IMR-90 (cell line): ENCODE results near the gene OSBPL6. TPM values are rescaled to one million over a fixed set of nuclear protein-coding genes. Genes with fewer than 3 reads are reported as not detected.

ENCODE experiments used
- ATAC-seq: fragments of 200-7000 bp; cut with Tn5 transposase; 2 replicates; pipeline ENCODE4 v1.9.1; 2020; ENCODE audit warnings: low read depth, mild to moderate bottlenecking, moderate library complexity
- BruUV-seq: library from RNA; stranded (reverse); fragments of 400-500 nt; replicated peaks from 2 replicates; lab custom pipeline; 2021; lab: Mats Ljungman, UMichigan
- CTCF ChIA-PET: fragments of 300-600 bp; formaldehyde crosslinking; extraction: SDS; loops from one replicate; lab custom pipeline; 2021; ENCODE audit warnings: antibody characterized with exemption; lab: Yijun Ruan, JAX
- POLR2A ChIA-PET: fragments of 300-600 bp; sonication (Branson Sonifier 250); formaldehyde crosslinking; loops from one replicate; lab custom pipeline; 2022; ENCODE audit warnings: antibody characterized with exemption; ENCODE audit not compliant: unreplicated experiment; lab: Charles Lee
- DNase-seq: peaks from one replicate; pipeline ENCODE4 v3.0.0; 2013
- H2AFZ ChIP-seq: replicated peaks from 2 replicates; pipeline ENCODE3; 2013; ENCODE audit warnings: low read length, mild to moderate bottlenecking; ENCODE audit not compliant: poor library complexity
- H2AK5ac ChIP-seq: 2 replicates; pipeline ENCODE4 v1.6.1; 2013; ENCODE audit warnings: low read depth, low read length, inconsistent platforms
- H2AK9ac ChIP-seq: replicated peaks from 2 replicates; pipeline ENCODE3; 2013; ENCODE audit warnings: mild to moderate bottlenecking, low read depth, low read length, moderate library complexity; ENCODE audit not compliant: poor library complexity
- H2BK120ac ChIP-seq: 2 replicates; pipeline ENCODE4 v1.6.1; 2013; ENCODE audit warnings: low read depth, low read length, inconsistent platforms
- H2BK15ac ChIP-seq: 3 replicates; pipeline ENCODE4 v1.6.1; 2013; ENCODE audit warnings: low read depth, low read length, inconsistent platforms
- H2BK20ac ChIP-seq: 2 replicates; pipeline ENCODE4 v1.6.1; 2013; ENCODE audit warnings: low read depth, mild to moderate bottlenecking, inconsistent platforms, low read length, moderate library complexity
- H2BK5ac ChIP-seq: 2 replicates; pipeline ENCODE4 v1.6.1; 2013; ENCODE audit warnings: mild to moderate bottlenecking, low read depth, low read length, inconsistent platforms; ENCODE audit not compliant: poor library complexity, severe bottlenecking
- H3K14ac ChIP-seq: replicated peaks from 2 replicates; pipeline ENCODE4 v1.6.1; 2013; ENCODE audit warnings: low read depth, low read length, inconsistent platforms
- H3K18ac ChIP-seq: 2 replicates; pipeline ENCODE4 v1.6.1; 2013; ENCODE audit warnings: low read depth, low read length, control low read depth
- H3K23ac ChIP-seq: 2 replicates; pipeline ENCODE4 v1.6.1; 2013; ENCODE audit warnings: low read depth, low read length, inconsistent platforms
- H3K27ac ChIP-seq: 2 replicates; pipeline ENCODE4 v1.5.1; 2013; ENCODE audit warnings: mild to moderate bottlenecking, control low read depth, low read length; ENCODE audit not compliant: insufficient read depth
- H3K27me3 ChIP-seq: 2 replicates; pipeline ENCODE4 v1.6.1; 2013; ENCODE audit warnings: low read length; ENCODE audit not compliant: control insufficient read depth, insufficient read depth
- H3K36me3 ChIP-seq: 2 replicates; pipeline ENCODE4 v1.6.1; 2013; ENCODE audit warnings: low read length, mixed read lengths; ENCODE audit not compliant: control insufficient read depth, insufficient read depth
- H3K4ac ChIP-seq: 2 replicates; pipeline ENCODE4 v1.6.1; 2013; ENCODE audit warnings: low read depth, low read length, inconsistent platforms
- H3K4me1 ChIP-seq: 2 replicates; pipeline ENCODE4 v1.6.1; 2013; ENCODE audit warnings: low read length, mixed read lengths; ENCODE audit not compliant: control insufficient read depth, insufficient read depth
- H3K4me2 ChIP-seq: 2 replicates; pipeline ENCODE4 v1.6.1; 2013; ENCODE audit warnings: low read depth, mild to moderate bottlenecking, control low read depth, low read length, moderate library complexity
- H3K4me3 ChIP-seq: 2 replicates; pipeline ENCODE4 v1.5.1; 2013; ENCODE audit warnings: low read depth, mild to moderate bottlenecking, control low read depth, low read length, moderate library complexity; ENCODE audit not compliant: insufficient read depth
- H3K56ac ChIP-seq: 2 replicates; pipeline ENCODE4 v1.6.1; 2013; ENCODE audit warnings: low read length, inconsistent platforms; ENCODE audit not compliant: insufficient read depth; ENCODE audit errors: extremely low read depth
- H3K79me1 ChIP-seq, 2 experiments: 2 replicates each; pipeline ENCODE4 v1.6.1; 2013; ENCODE audit warnings: low read length in 2 of 2, inconsistent platforms in 1 of 2, low read depth in 1 of 2
- H3K9ac ChIP-seq: 2 replicates; pipeline ENCODE4 v1.6.1; 2013; ENCODE audit warnings: low read depth, low read length, control low read depth
- H3K9me1 ChIP-seq: 2 replicates; pipeline ENCODE4 v1.6.1; 2013; ENCODE audit warnings: low read length, inconsistent platforms; ENCODE audit not compliant: insufficient read depth
- H3K9me3 ChIP-seq: 2 replicates; pipeline ENCODE4 v1.6.1; 2013; ENCODE audit warnings: low read length; ENCODE audit not compliant: control insufficient read depth, insufficient read depth
- H4K20me1 ChIP-seq: 2 replicates; pipeline ENCODE4 v1.6.1; 2013; ENCODE audit warnings: low read length, inconsistent platforms; ENCODE audit not compliant: insufficient read depth
- H4K5ac ChIP-seq: 2 replicates; pipeline ENCODE4 v1.6.1; 2013; ENCODE audit warnings: mild to moderate bottlenecking, low read depth, low read length, control low read depth
- H4K8ac ChIP-seq, 2 experiments: 2 replicates each; pipeline ENCODE4 v1.6.1; 2013; ENCODE audit warnings: low read depth in 2 of 2, low read length in 2 of 2, control low read depth in 1 of 2, inconsistent platforms in 1 of 2
- H4K91ac ChIP-seq: 2 replicates; pipeline ENCODE4 v1.6.1; 2013; ENCODE audit warnings: low read depth, low read length, inconsistent platforms; ENCODE audit not compliant: insufficient read depth
- BHLHE40 ChIP-seq: fragments of 150-350 bp; IDR thresholded peaks from 2 replicates; pipeline ENCODE4 v1.6.1; 2016; ENCODE audit warnings: mild to moderate bottlenecking, low read depth, low read length
- CEBPB ChIP-seq: IDR thresholded peaks from 2 replicates; pipeline ENCODE4 v1.6.1; 2012; ENCODE audit warnings: low read depth, low read length, improper control_type of control experiment
- CHD1 ChIP-seq: IDR thresholded peaks from 2 replicates; pipeline ENCODE4 v1.6.1; 2012; ENCODE audit warnings: low read depth, low read length, improper control_type of control experiment
- FOS ChIP-seq: fragments of 150-350 bp; IDR thresholded peaks from 2 replicates; pipeline ENCODE4 v1.6.1; 2016; ENCODE audit warnings: low read depth, low read length
- NFE2L2 ChIP-seq: fragments of 150-350 bp; IDR thresholded peaks from 2 replicates; pipeline ENCODE4 v1.6.1; 2016; ENCODE audit warnings: low read depth, mild to moderate bottlenecking, low read length
- RAD21 ChIP-seq: IDR thresholded peaks from 2 replicates; pipeline ENCODE4 v1.6.1; 2012; ENCODE audit warnings: low read length, improper control_type of control experiment
- SMC3 ChIP-seq: fragments of 150-350 bp; IDR thresholded peaks from 2 replicates; pipeline ENCODE4 v1.6.1; 2016; ENCODE audit warnings: low read depth, mild to moderate bottlenecking, antibody characterized with exemption, low read length, moderate library complexity
- USF2 ChIP-seq: fragments of 150-350 bp; IDR thresholded peaks from 2 replicates; pipeline ENCODE4 v1.6.1; 2017; ENCODE audit warnings: mild to moderate bottlenecking, antibody characterized with exemption, low read length, low read depth
- WGBS, 2 experiments: methylation state at CpG; one replicate each; pipeline versions ENCODE4 v1.1.5 to v1.1.7; 2013; ENCODE audit warnings: missing lambda C conversion rate in 2 of 2; ENCODE audit not compliant: insufficient read length in 1 of 2; ENCODE audit errors: extremely low coverage in 2 of 2; 5-methylcytosine and 5-hydroxymethylcytosine counted together
- dilution Hi-C: fragments of 300-500 bp; cut with HindIII; formaldehyde crosslinking; loops from one replicate; pipeline ENCODE4 v1.14.3; 2018; ENCODE audit warnings: low sequenced_read_pairs; ENCODE audit not compliant: unreplicated experiment
- in situ Hi-C: fragments of 300-500 bp; cut with MboI; formaldehyde crosslinking; loops from 3 replicates; pipeline ENCODE4 v1.14.3; 2019; ENCODE audit warnings: low sequenced_read_pairs, inconsistent platforms, mixed read lengths
- intact Hi-C: fragments of 100-400 bp; cut with micrococcal nuclease; formaldehyde crosslinking; loops from 2 replicates; pipeline ENCODE4 v1.10.0; 2022
- polyA plus RNA-seq, 3 experiments: library from polyadenylated mRNA; depleted of rRNA; stranded (reverse); fragments of >200 nt; gene quantifications; 2 replicates each; pipeline ENCODE4 v1.2.3, GENCODE V29; 2012; ENCODE audit warnings: low replicate concordance in 1 of 3
- total RNA-seq: library from RNA; depleted of rRNA; stranded (reverse); fragments of >200 nt; gene quantifications from 2 replicates; pipeline ENCODE4 v1.2.3, GENCODE V29; 2012

Gene OSBPL6
- total and polyA plus RNA-seq, 2 of the 4 experiments (the other 2 are of a cell fraction), result 3.2 to 3.7 TPM

GRCh38 chr2:178251151-178251955, 57.0 kb downstream of the OSBPL6 start:
- WGBS, 2 experiments, result no CpG with 5 or more reads among the region's 7 CpGs
- ATAC-seq (no peak), DNase-seq (no peak)
- Histone ChIP-seq H3K9me1 (0 out of 2 replicates have a peak, but pooled peaks cover under 1% of the 10 kb centered on the region), H3K27ac (no peak overlapping the region), H4K8ac (no peak overlapping the region), H3K36me3 (no peaks in the 10 kb centered on the region), H3K4me3 (no peak overlapping the region), H3K14ac (no peak overlapping the region), H4K5ac (no peak overlapping the region), H2AK5ac (no peak overlapping the region), H3K23ac (no peak overlapping the region), H2AK9ac (no peak overlapping the region), H2AFZ (no peak overlapping the region), H2BK20ac (no peak overlapping the region), H3K4me2 (no peak overlapping the region), H4K91ac (no peak overlapping the region), H2BK5ac (no peak overlapping the region), H3K9ac (no peak overlapping the region), H3K79me1 (no peaks in the 10 kb centered on the region; a peak in 2 of 4 replicates), H2BK15ac (no peak overlapping the region), H3K56ac (no peak overlapping the region), H4K20me1 (no peaks in the 10 kb centered on the region), H3K18ac (no peak overlapping the region), H3K27me3 (no peaks in the 10 kb centered on the region), H3K4ac (no peak overlapping the region), H2BK120ac (no peak overlapping the region), H3K4me1 (peaks cover under 1% of the 10 kb centered on the region; the same call in 1 of the 2 replicates), H3K9me3 (no peaks in the 10 kb centered on the region)
- BruUV-seq, result no TSS peak
- ChIA-PET CTCF (no interaction called here), POLR2A (no interaction called here)
- in situ Hi-C loops (no loop called here), dilution Hi-C loops (no loop called here), intact Hi-C loops (no loop called here)
- no peak for TF ChIP-seq SMC3
- no peak for TF ChIP-seq BHLHE40
- no peak for TF ChIP-seq FOS
- TF ChIP-seq CHD1, result no peak
- no peak for TF ChIP-seq NFE2L2
- TF ChIP-seq CEBPB, result no peak
- no peak for TF ChIP-seq RAD21
- no peak for TF ChIP-seq USF2
